ENCODE measurements around the gene INPP4A.

DNA sequence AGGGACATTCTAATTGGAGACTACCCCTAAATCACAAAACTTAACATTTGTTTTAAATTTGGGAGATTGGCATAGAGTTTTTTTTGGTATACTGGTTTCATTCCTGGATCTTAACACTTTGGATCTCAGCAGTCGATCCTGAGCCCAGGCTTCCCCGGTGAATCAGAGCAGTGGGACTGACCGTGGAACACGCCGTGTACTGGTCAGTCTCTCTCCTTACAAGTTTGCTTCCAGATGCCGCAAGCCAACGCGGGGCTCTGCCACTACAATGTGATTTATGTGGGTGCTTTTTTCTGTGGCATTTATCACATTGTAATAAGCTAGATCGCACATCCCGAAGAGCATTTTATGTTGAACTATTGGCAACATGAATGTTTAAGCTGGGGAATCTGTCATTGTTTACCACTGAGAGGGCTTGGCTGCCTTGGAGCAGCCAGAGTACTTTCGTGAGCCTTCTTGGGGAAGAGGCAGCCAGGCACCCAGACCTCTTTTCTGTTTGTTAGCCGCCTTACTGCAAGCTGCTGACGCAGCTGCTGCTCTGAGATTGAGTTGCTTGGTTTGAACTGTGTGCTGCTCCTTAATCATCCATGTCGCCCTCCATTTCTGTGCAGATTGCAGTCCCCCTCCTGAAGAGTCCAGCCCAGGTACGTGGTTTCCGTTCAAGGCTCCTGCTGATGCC lies 114.3 kb downstream of the INPP4A start:
- TF ChIP-seq EZH2phosphoT487 (IDR thresholded peaks at IDR 0.05; ENCODE audit: borderline replicate concordance, low read length): no peak
- TF ChIP-seq EZH2 (IDR thresholded peaks at IDR 0.05; ENCODE audit: low read length, unreplicated experiment): no peak
- TF ChIP-seq, protein P1, sequence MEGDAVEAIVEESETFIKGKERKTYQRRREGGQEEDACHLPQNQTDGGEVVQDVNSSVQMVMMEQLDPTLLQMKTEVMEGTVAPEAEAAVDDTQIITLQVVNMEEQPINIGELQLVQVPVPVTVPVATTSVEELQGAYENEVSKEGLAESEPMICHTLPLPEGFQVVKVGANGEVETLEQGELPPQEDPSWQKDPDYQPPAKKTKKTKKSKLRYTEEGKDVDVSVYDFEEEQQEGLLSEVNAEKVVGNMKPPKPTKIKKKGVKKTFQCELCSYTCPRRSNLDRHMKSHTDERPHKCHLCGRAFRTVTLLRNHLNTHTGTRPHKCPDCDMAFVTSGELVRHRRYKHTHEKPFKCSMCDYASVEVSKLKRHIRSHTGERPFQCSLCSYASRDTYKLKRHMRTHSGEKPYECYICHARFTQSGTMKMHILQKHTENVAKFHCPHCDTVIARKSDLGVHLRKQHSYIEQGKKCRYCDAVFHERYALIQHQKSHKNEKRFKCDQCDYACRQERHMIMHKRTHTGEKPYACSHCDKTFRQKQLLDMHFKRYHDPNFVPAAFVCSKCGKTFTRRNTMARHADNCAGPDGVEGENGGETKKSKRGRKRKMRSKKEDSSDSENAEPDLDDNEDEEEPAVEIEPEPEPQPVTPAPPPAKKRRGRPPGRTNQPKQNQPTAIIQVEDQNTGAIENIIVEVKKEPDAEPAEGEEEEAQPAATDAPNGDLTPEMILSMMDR (conservative IDR thresholded peaks at IDR 0.05; ENCODE audit: low read depth, low read length): no peak

Measured in PC-3 (cell line).